Smooth muscle cell (in vitro differentiated cells): ENCODE data around the gene NMNAT3. TPM values are rescaled to one million over a fixed set of nuclear protein-coding genes. Genes with fewer than 3 reads are reported as not detected.

Experiments
- DNase-seq: peaks from one replicate; lab custom pipeline; 2025; ENCODE audit not compliant: unreplicated experiment; lab: John Stamatoyannopoulos, UW
- H2AFZ ChIP-seq: fragments of 200-600 bp; sonication (generic); 2 replicates; pipeline ENCODE4 v1.6.0; 2016; ENCODE audit warnings: antibody characterized with exemption, low read depth, mild to moderate bottlenecking
- H3F3A ChIP-seq: fragments of 200-600 bp; sonication (generic); 2 replicates; pipeline ENCODE4 v1.6.0; 2017; ENCODE audit warnings: antibody characterized with exemption, low read depth
- H3K27ac ChIP-seq: fragments of 200-600 bp; sonication (generic); 2 replicates; pipeline ENCODE4 v1.5.1; 2016; ENCODE audit warnings: low read depth, mild to moderate bottlenecking
- H3K27me3 ChIP-seq: fragments of 200-600 bp; sonication (generic); 2 replicates; pipeline ENCODE4 v1.6.1; 2016; ENCODE audit warnings: low read depth, mild to moderate bottlenecking
- H3K36me3 ChIP-seq: fragments of 200-600 bp; sonication (generic); 2 replicates; pipeline ENCODE4 v1.5.1; 2016; ENCODE audit warnings: low read depth
- H3K4me1 ChIP-seq: fragments of 200-600 bp; sonication (generic); 2 replicates; pipeline ENCODE4 v1.5.1; 2016; ENCODE audit warnings: low read depth
- H3K4me2 ChIP-seq: fragments of 200-600 bp; sonication (generic); 2 replicates; pipeline ENCODE4 v1.6.0; 2016; ENCODE audit warnings: mild to moderate bottlenecking
- H3K4me3 ChIP-seq: fragments of 200-600 bp; sonication (generic); 2 replicates; pipeline ENCODE4 v1.5.1; 2016; ENCODE audit warnings: mild to moderate bottlenecking
- H3K79me2 ChIP-seq: fragments of 200-600 bp; sonication (generic); 2 replicates; pipeline ENCODE4 v1.6.0; 2016; ENCODE audit warnings: low read depth, mild to moderate bottlenecking
- H3K9ac ChIP-seq: fragments of 200-600 bp; sonication (generic); 2 replicates; pipeline ENCODE4 v1.6.0; 2016; ENCODE audit warnings: low read depth
- H3K9me3 ChIP-seq: fragments of 200-600 bp; sonication (generic); replicated peaks from 2 replicates; pipeline ENCODE4 v1.5.1; 2016; ENCODE audit warnings: low read depth
- H4K20me1 ChIP-seq: fragments of 200-600 bp; sonication (generic); 2 replicates; pipeline ENCODE4 v1.6.0; 2016; ENCODE audit warnings: low read depth
- WGBS: methylation state at CpG from one replicate; pipeline ENCODE4 v1.1.7; 2016; ENCODE audit warnings: low lambda C conversion rate; 5-methylcytosine and 5-hydroxymethylcytosine counted together
- polyA plus RNA-seq: library from polyadenylated mRNA; unstranded; fragments of >200 nt; fragmentation: Nextera tagmentation; extraction: Ambion mirVana; gene quantifications from 2 replicates; pipeline ENCODE4 v1.2.1, GENCODE V29; 2016
- total RNA-seq: library from RNA; depleted of rRNA; stranded (reverse); fragments of >200 nt; gene quantifications from 2 replicates; pipeline ENCODE4 v1.2.3, GENCODE V29; 2014
- TF ChIP-seq, protein P1 (sequence below): fragments of 200-600 bp; sonication (generic); IDR thresholded peaks from 2 replicates; pipeline ENCODE4 v1.5.1; 2017; ENCODE audit warnings: borderline replicate concordance, mild to moderate bottlenecking, antibody characterized with exemption; ENCODE audit not compliant: insufficient read depth, poor library complexity, severe bottlenecking

The NMNAT3 gene
- total and polyA plus RNA-seq, 2 experiments from 2014 or later: 0.18 to 0.65 TPM

DNA sequence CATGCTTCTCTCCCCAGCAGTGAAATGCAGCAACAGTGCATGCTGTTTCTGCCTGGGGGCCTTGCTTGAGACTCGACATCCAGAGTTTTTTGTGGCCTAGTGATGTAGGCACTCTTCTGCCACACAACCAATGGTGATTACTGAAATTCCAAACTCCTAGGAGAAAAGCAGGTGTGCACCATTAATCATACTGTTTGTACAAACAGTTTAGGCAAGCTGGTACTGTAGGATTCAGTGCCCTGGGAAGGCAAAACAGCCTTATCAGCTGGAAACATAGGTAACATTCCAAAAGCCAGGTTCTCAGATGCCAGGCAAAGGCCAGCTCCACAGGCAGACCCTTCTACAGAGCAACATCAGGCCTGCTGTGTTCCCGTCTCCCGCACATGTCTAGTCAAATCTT is 120.7 kb downstream of the NMNAT3 start:
- TF ChIP-seq, protein P1, sequence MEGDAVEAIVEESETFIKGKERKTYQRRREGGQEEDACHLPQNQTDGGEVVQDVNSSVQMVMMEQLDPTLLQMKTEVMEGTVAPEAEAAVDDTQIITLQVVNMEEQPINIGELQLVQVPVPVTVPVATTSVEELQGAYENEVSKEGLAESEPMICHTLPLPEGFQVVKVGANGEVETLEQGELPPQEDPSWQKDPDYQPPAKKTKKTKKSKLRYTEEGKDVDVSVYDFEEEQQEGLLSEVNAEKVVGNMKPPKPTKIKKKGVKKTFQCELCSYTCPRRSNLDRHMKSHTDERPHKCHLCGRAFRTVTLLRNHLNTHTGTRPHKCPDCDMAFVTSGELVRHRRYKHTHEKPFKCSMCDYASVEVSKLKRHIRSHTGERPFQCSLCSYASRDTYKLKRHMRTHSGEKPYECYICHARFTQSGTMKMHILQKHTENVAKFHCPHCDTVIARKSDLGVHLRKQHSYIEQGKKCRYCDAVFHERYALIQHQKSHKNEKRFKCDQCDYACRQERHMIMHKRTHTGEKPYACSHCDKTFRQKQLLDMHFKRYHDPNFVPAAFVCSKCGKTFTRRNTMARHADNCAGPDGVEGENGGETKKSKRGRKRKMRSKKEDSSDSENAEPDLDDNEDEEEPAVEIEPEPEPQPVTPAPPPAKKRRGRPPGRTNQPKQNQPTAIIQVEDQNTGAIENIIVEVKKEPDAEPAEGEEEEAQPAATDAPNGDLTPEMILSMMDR: no peak
- WGBS: 86% methylated on average over 3 of the region's 3 CpGs

DNA sequence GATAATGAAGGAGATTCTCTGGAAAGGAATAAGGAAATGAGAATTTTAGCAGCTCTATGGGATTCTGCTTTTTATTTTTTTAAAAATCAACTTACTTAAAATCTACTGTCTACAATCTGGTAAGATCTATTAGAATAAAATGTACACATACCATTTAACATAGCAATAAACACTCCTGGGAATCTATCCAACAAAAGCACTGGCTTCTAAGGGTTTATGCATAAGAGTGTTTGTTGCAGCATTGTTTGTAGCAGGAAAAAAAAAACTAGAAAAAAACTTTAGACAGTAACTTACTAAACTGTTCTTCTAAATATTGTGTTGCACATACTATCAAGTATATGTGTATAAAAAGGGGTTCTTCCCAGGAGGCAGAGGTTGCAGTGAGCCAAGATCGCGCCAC is 122.5 kb downstream of the NMNAT3 start:
- H3K4me2 ChIP-seq: no peak overlapping the region
- H3K4me1 ChIP-seq: peaks cover 8% of the 10 kb centered on the region
- no peak overlapping the region for H2AFZ ChIP-seq
- no peaks in the 10 kb centered on the region for H3K79me2 ChIP-seq
- 97% methylated on average over 2 of the region's 2 CpGs for WGBS
- no peaks in the 10 kb centered on the region for H3K9me3 ChIP-seq
- H3K27ac ChIP-seq: no peak overlapping the region
- no peaks in the 10 kb centered on the region for H4K20me1 ChIP-seq
- H3K36me3 ChIP-seq: no peaks in the 10 kb centered on the region
- TF ChIP-seq, protein P1: no peak
- H3K27me3 ChIP-seq: no peaks in the 10 kb centered on the region
- no peaks in the 10 kb centered on the region for H3F3A ChIP-seq
- no peak for DNase-seq
- no peak overlapping the region for H3K9ac ChIP-seq
- H3K4me3 ChIP-seq: no peak overlapping the region

More for the DNA sequence above, 120.7 kb downstream of the NMNAT3 start:
- DNase-seq: no peak
- Histone ChIP-seq H4K20me1 (no peaks in the 10 kb centered on the region), H3K4me2 (no peak overlapping the region), H3K4me3 (no peak overlapping the region), H3K27ac (no peak overlapping the region), H2AFZ (no peak overlapping the region), H3K9ac (no peak overlapping the region), H3K79me2 (no peaks in the 10 kb centered on the region), H3K27me3 (no peaks in the 10 kb centered on the region), H3F3A (no peaks in the 10 kb centered on the region), H3K36me3 (no peaks in the 10 kb centered on the region), H3K9me3 (no peaks in the 10 kb centered on the region), H3K4me1 (peaks cover 8% of the 10 kb centered on the region)

DNA sequence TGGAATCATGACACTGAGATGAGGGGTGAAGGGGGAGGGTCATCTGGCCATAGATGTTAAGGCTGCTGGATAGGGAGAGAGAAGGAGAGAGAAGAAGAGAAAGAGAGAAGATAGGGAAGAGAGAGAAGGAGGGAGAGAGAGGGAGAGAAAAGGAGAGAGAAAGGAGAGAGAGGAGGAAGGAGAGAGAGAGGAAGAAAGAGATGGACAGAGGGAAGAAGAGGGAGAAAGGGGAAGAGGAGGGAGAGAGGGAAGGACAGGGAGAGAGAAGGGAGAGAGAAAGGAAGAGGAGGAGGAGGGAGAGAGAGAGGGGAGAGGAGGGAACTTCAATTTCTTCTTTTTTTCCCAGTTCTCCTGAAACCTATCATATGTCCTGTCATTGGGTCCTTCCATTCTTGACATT is 123.1 kb downstream of the NMNAT3 start:
- Histone ChIP-seq H3K27ac (no peak overlapping the region), H3K4me3 (no peak overlapping the region), H3F3A (no peaks in the 10 kb centered on the region), H3K4me1 (peaks cover 5% of the 10 kb centered on the region), H2AFZ (no peak overlapping the region), H3K79me2 (no peaks in the 10 kb centered on the region), H3K36me3 (no peaks in the 10 kb centered on the region), H4K20me1 (no peaks in the 10 kb centered on the region), H3K4me2 (no peak overlapping the region), H3K9ac (no peak overlapping the region), H3K9me3 (no peaks in the 10 kb centered on the region), H3K27me3 (no peaks in the 10 kb centered on the region)
- no peak for DNase-seq
- TF ChIP-seq, protein P1: no peak

DNA sequence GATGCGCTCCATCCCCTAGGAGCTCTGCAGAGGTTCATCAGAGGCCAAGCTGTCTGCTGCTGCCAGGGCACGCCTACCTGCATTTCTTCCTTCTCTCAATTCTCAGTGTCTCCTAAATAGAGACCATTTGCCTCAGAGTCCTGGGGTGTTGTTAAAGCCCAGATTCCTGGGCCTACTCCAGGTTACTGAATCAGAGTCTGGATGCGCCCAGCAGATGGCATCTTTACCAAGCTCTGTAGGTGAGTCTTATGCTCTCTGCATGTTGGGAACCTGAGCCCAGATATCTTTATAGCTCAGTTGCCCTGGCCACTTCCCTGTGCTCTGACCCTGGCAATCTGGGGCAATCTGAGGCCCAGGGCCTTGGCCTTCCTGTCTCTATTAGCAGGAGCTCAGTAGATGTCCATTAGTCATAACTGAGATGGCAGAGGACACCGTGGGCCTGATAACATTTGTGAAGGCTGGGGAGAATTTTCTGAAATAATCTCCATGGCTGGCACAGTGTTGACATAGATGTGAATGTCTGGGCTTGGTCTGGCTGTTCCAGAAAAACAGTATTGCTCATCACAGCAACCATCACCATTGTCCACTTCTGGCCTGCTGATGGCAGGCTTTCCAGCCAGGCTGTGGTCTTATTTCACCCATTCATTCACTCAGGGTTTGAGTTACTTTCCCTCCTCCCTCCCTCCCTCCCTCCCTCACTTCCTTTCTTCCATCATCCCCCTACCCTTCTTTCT is 125.0 kb downstream of the NMNAT3 start:
- Histone ChIP-seq H2AFZ (no peak overlapping the region), H3K27me3 (no peaks in the 10 kb centered on the region), H3K79me2 (no peaks in the 10 kb centered on the region), H3K9ac (no peak overlapping the region), H3F3A (no peaks in the 10 kb centered on the region), H4K20me1 (no peaks in the 10 kb centered on the region), H3K27ac (no peak overlapping the region), H3K36me3 (no peaks in the 10 kb centered on the region), H3K9me3 (no peaks in the 10 kb centered on the region), H3K4me2 (no peak overlapping the region), H3K4me3 (no peak overlapping the region), H3K4me1 (no peaks in the 10 kb centered on the region)
- no peak for DNase-seq
- 82% methylated on average over 4 of the region's 4 CpGs for WGBS
- TF ChIP-seq, protein P1: no peak
